Activated naive CD4-positive, alpha-beta T cell (primary cell): Measurements from ENCODE around the gene NFATC1.
"Not testable (repeated sequence)": the region's sequence is repeated elsewhere in the genome, so short reads cannot be mapped to it uniquely, and the experiment has no call there.

Source experiments
- DNase-seq, 4 experiments: peaks; one replicate each; lab custom pipeline; 2025; lab: John Stamatoyannopoulos, UW

Gene NFATC1

DNA sequence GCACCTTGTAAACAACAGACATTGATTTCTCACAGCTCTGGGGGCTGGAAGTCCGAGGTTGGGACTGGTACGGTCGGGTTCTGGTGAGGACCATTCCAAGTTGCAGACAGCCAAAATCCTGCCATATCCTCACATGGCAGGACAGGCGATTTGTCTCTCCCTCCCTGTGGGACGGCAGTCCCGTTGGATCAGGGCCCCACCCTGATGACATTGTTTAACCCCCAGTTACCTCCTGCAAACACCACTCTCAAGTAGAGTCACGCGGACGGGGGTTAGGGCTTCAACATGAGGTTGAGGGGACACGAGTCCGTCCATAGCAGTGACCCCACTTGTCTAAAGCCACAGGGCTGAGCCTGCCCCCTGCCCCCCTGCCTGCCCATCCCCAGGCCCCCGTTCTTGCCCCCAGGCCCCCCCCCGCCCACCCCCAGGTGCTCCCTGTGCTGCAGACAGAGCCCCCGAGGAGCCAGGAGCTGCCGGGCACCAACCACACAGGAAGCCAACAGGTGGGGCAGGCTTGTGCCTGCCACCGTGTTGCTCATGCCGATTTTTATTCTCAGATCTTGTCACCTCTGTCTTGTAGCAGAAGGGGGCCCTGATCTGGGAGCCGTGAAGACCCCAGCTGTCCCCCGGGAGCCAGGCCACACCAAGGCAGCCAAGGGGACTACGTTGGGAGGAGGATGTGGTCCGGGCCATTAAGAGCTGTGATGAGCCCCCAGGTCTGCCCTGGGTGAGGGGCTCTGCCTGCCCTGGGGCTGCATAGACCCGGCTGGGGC is 82.2 kb downstream of the NFATC1 start:
- DNase-seq = no peak

DNA sequence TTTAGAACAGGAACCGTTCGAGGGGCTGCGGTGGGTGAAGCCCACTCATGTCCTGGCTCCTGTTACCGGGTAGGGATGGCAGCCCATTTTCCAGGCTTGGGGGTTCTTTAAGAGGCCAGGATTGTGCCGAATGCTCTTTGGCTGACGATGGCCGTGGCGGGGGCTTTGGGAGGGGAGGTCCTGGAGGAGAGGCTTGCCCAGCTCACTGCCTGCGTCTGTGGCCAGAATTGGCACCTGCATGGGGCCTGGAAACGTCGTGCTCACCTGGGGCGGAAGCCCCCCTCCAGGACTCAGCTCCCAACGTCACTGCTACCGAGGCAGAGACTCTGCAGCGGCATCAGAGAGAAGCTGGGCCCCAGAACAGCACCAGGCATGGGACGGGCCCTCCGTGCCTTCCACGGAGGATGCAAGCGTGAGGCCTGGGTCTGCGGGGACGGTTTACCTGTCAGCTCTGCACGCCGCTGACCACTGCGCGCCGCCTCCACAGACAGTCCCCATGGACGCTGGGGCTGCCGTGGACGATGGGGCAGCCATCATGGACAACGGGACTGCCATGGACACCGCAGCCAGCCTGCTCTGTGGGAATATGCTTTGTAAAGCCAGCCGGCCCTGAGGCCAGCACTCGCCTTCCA is 82.9 kb downstream of the NFATC1 start:
- DNase-seq = no peak

DNA sequence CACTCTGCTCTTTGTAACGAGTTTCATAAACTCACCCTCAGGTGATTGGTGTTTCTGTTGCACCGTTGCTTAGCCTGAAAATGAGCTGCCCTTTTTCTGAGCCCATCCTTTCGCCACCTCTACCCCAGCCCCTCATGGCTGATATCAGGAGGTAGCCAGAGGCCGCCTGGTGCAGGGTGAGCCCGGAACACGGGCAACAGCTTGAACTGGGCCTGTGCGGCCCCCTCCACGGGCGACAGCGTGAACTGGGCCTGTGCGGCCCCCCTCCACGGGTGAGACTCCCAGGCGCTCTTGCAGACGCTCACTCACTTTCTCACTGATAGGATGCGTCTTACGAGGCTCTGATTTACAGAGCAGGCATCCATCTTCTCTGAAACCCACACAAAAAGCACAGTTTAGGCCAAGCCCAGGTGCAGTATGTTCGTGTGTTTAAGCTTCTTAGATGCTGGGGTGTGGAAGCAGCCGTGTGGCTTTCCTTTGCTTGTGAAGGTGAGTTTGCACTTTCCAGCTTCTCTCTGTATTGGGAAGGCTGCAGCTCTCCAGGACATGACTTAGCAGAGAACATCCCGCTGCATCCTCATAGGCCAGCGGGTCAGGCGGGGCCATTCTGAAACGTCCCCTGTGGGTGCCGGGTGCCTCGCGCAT is 83.5 kb downstream of the NFATC1 start:
- no peak for DNase-seq

DNA sequence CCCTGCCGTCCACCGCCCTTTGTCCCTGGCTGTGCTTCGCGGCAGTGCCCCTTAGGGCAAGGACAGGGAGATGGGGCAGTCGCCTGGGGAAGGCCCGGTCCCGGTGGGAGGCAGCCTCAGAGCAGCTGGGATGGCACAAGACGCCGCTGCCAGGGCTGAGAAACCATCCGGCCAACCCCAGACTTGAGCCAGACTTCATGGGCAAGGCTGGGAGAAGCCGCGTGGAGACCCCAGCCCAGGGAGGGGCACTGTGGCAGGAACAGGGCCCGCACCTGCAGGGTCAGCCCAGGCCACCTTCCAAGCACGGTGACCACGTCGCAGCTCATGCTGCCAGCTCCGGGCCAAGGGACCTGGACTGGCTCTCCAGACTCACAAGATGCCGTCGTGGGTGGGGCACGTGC is 84.0 kb downstream of the NFATC1 start:
- DNase-seq = no peak

DNA sequence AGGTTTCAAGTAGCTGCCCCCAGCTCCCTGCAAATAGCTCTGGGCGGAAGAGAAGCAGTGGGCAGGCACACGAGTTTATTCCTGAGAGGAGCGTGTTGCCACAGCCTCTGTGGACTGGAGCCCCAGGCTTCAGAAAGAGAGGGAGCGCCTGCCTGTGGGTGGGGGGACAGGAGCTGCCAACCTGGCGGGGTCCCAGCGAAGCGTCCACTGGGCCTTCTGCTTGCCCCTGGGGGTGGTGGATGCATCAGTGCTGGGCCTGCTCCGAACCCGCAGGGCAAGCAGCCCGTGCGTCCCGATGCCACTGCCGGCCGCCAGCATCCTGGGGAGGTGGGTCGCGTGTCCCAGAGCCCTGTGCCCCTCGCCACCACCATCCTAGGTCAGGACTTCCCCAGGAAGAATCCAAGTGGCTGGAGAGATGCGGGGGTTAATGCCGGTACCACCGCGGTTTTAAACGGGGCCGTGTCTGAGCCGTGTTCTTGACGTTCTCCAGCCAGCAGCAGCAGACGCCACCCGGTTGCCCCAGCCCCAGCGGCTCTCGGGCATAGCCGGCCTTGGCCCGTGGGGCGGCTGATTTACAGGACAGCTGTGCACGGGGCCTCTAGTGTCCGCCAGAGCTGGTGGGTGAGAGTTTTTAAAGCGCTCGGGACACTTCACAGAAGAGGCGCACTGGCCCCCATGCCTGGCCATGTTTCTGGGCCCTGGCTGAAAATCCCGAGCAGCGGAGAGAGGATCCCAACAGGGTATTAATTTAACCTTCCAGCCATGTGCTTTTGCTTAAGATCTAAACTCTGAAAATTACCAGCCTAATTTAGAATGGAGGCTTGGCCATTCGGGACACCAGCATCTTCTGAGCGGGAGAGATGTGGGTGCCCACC is 84.7 kb downstream of the NFATC1 start:
- no peak for DNase-seq

DNA sequence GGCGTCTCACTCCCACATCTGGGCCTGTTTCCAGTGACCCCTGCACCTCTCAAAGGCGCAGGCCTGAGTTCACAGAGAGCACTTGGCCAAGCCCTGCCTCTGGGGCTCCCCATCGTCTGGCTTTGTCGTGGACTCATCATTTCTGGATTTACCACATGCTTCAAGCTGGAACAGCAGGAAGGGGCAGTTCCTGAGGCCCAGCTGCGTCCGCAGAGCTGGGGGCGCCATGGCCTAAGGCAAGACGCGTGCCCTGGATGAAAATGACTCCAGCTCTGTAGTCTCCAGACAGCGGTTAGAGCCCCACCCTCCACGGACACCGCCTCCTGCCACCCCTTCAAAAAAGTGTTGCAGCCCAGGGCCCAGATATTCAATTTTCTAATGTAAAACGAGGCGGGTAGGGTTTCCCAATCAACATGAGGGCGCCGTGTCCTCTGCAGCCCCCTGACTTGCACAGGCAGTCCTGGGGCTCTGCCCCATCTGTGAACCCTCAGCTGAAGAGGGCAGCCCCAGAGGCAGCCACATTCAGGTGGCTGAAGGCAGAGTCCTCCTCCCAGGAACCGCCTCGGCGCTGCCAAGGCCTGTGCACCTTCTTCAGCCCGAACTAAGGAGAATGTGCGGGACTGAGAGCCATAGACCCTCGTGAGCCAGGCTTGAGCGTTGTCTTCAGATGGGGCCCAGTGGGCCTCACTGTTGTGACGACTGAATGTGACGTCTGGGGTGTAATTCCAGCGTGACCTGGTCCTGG is 85.5 kb downstream of the NFATC1 start:
- DNase-seq = no peak

DNA sequence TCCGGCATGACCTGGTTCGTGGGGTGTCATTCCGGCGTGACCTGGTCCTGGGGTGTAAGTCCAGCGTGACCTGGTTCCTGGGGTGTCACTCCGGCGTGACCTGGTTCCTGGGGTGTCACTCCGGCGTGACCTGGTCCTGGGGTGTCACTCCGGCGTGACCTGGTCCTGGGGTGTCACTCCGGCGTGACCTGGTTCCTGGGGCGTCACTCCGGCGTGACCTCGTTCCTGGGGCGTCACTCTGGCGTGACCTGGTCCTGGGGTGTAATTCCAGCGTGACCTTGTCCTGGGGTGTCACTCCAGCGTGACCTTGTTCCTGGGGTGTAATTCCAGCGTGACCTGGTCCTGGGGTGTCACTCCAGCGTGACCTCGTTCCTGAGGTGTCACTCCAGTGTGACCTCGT is 87.7 kb downstream of the NFATC1 start:
- DNase-seq = not testable (repeated sequence)

DNA sequence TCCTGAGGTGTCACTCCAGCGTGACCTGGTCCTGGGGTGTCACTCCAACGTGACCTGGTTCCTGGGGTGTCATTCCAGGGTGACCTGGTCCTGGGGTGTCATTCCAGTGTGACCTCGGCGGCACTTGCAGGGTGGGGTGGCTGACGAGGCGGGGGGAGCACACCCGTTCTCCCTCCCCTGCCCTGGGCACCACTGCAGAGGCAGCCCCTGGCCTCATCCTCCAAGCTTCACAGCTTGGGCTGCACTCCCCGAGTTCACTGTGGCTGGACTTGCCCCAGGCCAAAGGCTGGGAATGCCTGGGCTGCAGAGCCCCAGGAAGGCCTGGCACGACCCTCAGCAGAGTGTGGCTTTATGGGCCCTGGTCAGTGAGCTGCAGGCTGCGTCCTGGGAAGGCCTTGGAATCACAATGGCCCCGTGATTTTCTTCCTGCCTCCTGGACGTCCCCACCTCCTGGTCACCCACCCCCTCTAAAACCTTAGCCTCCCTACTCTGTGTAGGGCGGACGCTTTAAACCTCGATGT is 88.3 kb downstream of the NFATC1 start:
- DNase-seq = no peak

DNA sequence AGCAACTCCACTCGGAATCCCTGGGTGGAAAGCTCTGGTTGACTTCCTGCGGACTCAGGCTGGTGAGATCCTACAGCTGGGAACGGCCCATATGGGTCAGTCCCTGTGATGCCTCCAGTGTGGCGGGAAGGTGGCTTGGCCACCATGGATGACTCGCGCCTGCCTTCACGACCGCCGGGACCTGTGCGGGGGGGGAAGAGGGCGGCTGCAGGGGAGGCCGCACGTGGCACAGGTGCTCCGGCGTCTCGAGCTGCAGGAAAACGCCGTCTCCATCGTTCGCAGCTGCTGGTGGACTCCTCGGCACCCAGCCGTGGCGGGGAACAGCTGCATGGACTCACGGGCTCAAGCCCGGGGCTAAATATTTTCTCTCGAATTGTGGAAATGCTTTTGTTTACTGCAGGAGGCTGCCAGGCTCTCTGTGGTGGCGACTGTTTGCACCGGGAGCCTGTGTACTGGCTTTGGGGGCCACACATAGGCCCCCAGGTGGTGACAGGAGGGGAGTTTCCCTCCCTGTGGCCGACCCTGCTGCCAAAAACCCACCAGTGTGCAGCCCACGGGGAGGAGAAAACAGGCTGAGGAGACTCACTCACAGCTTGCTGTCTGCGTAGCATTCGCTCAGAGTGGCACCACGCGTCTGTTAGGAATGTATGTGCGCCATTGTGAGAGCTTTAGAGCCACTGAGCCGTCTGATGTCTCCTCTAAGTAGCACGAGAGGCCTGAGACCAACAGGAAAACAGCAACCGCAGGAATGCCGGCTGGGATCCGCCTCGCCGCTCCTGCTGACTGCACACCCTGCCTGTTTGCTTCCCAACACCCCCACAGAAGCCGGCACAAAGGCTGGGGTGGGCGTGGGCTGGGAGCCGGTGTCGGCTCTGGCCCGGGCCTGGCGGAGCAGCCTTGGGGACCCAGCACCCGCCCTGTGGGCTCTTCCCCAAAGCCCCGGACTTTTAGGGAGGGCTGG is 89.2 kb downstream of the NFATC1 start:
- DNase-seq = no peak

DNA sequence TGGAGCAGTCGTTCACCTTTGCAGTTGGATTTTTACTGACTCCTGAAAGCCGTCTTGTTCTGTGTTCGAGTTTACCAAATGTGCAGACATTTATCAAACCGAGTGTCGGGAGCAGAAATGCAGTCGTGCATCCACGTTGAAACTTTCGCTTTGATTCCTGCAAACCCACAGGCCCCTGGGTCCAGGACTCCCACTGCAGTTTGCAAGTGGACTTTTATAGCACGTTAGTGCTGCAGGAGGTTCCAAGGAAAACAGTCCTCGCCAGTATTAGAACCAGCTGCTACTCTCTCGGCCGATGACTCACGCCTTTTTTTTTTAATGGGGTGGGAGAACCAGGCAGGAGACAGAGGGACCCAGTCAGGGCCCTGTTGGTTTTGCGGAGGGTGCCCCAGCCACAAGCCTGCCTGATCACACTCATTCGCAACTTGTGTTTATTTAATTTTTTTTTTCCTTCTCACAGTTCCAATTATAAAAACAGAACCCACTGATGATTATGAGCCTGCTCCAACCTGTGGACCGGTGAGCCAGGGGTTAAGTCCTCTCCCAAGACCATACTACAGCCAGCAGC is 90.1 kb downstream of the NFATC1 start:
- DNase-seq = no peak

DNA sequence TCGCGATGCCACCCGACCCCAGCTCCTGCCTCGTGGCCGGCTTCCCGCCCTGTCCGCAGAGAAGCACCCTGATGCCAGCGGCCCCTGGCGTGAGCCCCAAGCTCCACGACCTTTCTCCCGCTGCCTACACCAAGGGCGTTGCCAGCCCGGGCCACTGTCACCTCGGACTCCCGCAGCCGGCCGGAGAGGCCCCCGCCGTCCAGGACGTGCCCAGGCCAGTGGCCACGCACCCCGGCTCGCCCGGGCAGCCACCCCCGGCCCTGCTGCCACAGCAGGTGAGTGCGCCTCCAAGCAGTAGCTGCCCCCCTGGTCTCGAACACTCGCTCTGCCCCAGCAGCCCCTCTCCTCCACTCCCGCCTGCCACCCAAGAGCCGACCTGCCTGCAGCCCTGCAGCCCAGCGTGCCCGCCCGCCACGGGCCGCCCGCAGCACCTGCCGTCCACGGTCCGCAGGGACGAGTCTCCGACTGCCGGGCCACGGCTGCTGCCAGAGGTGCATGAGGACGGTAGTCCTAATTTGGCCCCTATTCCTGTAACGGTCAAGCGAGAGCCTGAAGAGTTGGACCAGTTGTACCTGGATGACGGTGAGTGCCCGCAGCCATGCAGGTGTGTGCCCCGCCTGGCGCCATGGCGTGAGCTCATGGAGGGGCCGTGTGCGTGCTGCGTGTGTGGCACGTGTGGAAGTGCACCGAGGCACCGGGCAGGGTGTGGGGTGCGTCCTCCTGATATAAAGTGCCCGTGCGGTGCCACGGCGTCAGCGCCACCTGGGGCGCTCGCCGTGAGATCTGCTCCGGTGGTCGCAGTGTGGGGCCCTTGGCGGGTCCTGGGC is 90.8 kb downstream of the NFATC1 start:
- DNase-seq = no peak

DNA sequence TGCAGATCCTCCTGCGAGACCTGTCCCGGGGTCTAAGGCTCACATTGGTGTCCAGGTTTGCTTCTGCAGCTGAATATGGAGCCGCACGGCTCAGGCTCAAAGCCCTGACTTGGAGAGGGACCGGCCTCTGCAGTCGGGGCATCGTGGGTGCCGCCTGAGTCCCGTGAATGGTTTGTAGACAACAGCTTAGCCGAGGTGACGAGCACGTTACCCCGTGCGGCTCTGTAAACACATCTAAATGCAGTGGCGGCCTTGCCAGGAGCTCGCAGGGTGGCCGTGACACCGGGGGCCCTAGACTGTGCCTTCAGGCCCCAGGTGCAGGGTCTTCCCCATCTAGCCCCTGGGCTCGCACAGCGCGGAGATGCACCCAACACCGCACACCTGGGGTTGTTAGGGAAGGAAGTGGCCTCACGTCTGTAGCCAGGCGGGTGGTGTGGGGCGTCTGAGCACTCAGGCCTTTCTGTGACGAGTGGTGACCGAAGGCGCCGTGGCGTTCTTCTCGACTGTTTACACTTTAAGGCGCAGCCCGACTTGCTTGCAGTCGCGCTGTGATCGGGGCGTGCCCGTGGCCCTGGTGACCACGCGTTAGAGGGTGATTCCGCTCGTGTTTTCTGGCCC is 91.6 kb downstream of the NFATC1 start:
- DNase-seq = no peak

DNA sequence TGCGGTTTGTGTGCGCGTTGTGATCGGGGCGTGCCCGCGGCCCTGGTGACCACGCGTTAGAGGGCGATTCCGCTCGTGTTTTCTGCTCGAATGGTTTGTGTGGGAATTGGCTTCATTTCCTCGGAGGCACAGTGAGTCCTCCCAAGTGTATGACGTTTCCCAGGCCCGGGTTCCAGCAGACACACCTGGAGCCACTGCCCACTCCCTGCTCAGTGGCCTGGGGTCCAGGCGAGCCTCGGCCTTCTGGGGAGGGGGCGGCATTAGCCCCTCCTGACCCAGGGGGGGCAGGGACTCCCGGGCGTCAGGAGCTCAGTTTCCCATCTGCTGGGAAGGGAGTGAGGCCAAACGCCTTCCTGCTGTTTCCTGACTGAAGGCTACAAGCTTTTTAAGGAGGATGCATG is 92.1 kb downstream of the NFATC1 start:
- no peak for DNase-seq

DNA sequence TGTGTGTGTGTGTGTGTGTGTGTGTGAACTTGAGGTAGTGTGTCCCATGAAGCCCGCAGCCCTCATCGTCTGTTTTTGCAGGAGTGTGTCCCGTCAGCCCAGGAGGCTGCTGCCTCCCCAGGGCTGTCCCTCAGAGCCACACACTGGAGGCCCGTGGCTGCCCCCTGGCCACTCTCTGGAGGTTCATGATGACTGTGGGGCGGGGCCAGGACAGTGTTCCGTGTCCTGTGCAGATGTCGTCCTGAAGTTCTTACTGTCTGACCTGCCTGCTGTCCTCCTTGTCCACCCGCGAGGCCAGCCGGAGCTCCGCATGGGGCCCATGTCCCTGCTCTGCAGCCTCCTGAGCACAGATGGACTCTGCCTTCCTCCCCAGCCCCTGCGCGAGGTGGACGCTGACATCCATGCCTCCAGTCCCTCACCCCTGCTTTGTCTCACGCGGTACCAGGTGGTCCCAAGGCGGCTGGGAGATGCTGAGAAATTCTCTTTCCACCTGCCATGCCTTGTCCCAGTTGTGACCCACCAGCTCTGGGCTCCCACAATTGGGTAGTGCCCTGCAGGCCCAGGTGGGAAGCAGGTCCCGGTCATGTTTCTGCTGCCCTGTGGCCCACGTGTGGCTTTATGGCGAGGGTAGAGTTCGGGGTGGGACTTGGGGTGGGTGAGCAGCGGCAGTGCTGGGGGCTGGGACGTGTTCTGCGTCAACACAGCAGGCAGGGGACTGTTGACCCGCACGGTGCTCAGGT is 92.8 kb downstream of the NFATC1 start:
- no peak for DNase-seq

DNA sequence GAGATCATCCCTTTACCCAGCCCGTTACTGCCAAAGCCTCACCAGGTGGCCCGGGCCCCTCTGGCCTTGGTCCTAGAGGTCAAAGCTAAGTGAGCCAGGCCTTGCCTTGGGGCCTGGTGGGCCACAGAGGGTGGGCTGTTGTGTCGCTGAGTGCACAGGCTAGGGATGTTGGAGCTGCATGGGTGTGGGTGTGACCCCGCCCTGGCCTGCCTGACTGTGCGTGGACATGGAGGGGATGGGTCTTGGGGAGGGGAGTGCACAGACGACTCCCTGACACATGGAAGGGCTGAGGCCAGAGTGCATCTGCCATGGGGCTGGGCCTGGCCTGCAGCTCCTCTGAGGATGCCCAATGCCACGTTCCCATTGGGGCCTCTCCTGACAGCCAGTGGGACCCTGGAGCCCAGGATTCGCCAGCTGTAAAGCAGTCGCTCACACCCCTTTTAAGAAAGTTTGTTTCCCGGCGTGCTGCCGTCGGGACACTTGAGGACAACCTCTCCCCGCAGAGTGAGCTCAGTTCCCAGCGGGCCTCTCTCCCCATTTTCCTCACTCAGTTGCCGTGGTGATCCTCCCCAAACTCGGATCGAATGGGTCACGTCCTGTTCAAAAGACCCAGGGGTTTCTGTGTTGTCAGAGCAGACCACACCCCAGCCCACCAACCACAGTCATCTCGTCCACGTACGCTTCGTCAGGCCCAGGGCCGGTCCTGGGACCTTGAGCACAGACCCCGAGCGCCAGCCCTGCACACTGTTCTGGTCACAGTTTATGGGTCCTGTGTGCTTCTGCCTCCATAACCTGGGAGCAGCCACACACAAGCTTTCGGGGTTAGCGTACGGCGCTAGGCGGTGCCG is 93.5 kb downstream of the NFATC1 start:
- no peak for DNase-seq

DNA sequence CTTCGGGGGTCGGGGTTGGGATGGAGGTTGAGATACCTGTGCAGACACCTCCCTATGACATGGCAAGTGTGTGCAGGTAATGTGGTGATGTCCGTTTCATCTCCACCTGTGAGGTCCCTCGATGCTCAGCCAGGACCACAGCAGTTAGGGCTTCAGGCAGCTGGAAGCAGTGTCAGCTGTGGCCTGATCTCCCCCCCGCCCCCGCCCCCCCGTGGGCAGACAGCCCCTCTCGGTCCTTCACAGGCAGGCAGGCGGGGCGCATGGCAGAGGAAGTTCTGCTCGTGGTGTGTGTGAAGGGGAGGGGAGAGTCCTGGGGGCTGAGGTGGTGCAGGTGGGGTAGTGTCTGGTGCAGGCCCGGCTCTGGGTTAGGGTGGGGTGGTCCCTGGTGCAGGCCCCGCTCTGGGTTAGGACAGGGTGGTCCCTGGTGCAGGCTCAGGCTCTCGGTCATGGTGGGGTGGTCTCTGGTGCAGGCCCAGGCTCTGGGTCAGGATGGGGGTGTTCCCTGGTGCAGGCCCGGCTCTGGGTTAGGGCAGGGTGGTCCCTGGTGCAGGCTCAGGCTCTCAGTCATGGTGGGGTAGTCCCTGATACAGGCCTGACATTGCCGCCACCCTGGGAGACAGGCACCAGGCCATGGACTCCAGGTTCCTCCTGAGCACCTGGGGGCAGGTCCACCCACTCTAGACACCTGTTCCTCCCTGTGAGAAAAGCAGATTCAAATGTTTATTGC is 94.3 kb downstream of the NFATC1 start:
- no peak for DNase-seq
